H1 (cell line): ENCODE results near the gene PIGH. TPM values are rescaled to one million over a fixed set of nuclear protein-coding genes. Genes with fewer than 3 reads are reported as not detected.

Experiments
- polyA plus RNA-seq, 7 experiments: library from polyadenylated mRNA; depleted of rRNA in 3 of 7; stranded (reverse) in 5 of 7; unstranded in 2 of 7; fragments of >200 nt in 5 of 7; fragments of 200-250 nt in 2 of 7; gene quantifications; 1 replicate in 5 of 7; 2 replicates in 1 of 7; 4 replicates in 1 of 7; pipeline versions ENCODE4 v1.2.1 to v1.2.3, GENCODE V29; 2011 to 2013; ENCODE audit warnings: missing spikeins in 2 of 7, mixed read lengths in 2 of 7
- total RNA-seq: library from RNA; stranded (reverse); fragmentation: NEBNext Ultra II Directional; extraction: Animal tissue kit (Norgen Biotek cat#: 25700); gene quantifications from 2 replicates; pipeline ENCODE4 v1.2.1, GENCODE V29; 2021
- TF ChIP-seq, protein P1 (sequence below): IDR thresholded peaks from 2 replicates; pipeline ENCODE4 v1.6.1; 2012; ENCODE audit warnings: low read length, inconsistent platforms

PIGH gene
- total and polyA plus RNA-seq, 2 of the 8 experiments (the other 6 are each of a cell fraction or from before 2014, with no cell fraction given), result 7.2 to 8.6 TPM

DNA sequence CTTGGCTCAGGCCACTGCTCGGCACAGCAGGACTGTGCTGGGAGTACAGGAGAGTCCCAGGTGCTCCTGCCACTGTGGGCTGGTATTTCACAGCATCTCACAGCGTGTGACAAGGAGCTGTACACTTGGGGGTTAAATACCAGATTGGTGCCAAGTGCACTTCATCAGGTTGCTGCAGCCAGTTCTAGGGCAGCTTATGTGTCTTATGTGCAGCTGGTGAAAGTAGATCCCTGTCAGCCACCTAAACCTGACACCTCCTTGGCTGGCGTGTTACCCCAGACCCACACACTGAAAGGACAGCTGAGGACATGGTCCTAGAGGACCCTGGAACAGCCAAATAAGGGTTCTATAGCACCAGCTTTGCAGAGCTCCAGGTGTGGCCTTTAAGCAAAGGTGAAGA, 48.1 kb downstream of the PIGH start (continued):
- TF ChIP-seq, protein P1, sequence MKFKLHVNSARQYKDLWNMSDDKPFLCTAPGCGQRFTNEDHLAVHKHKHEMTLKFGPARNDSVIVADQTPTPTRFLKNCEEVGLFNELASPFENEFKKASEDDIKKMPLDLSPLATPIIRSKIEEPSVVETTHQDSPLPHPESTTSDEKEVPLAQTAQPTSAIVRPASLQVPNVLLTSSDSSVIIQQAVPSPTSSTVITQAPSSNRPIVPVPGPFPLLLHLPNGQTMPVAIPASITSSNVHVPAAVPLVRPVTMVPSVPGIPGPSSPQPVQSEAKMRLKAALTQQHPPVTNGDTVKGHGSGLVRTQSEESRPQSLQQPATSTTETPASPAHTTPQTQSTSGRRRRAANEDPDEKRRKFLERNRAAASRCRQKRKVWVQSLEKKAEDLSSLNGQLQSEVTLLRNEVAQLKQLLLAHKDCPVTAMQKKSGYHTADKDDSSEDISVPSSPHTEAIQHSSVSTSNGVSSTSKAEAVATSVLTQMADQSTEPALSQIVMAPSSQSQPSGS, result no peak
